GM23338 (cell line): ENCODE measurements around the gene SLC1A4. TPM values are rescaled to one million over a fixed set of nuclear protein-coding genes. Genes with fewer than 3 reads are reported as not detected.
"Not testable (repeated sequence)": the region's sequence is repeated elsewhere in the genome, so short reads cannot be mapped to it uniquely, and the experiment has no call there.

Source experiments
- ATAC-seq: fragments of 200-7000 bp; cut with Tn5 transposase; 3 replicates; pipeline ENCODE4 v1.9.1; 2020
- DNase-seq: peaks from one replicate; pipeline ENCODE4 v3.0.0-alpha.2; 2015; ENCODE audit warnings: low spot score
- H2AFZ ChIP-seq: fragments of 200-600 bp; sonication (generic); 2 replicates; pipeline ENCODE4 v1.8.0; 2016; ENCODE audit warnings: antibody characterized with exemption, mild to moderate bottlenecking, moderate library complexity
- H3F3A ChIP-seq: fragments of 200-600 bp; sonication (generic); replicated peaks from 2 replicates; pipeline ENCODE4 v1.8.0; 2017; ENCODE audit warnings: antibody characterized with exemption, mixed run types, low read depth
- H3K27ac ChIP-seq: fragments of 200-600 bp; sonication (generic); 2 replicates; pipeline ENCODE4 v1.6.1; 2016; ENCODE audit warnings: low read depth
- H3K27me3 ChIP-seq: fragments of 200-600 bp; sonication (generic); 2 replicates; pipeline ENCODE4 v1.8.0; 2016; ENCODE audit warnings: mild to moderate bottlenecking, mixed run types, moderate library complexity; ENCODE audit not compliant: insufficient read depth
- H3K36me3 ChIP-seq: fragments of 200-600 bp; sonication (generic); 2 replicates; pipeline ENCODE4 v1.8.0; 2016; ENCODE audit warnings: mild to moderate bottlenecking; ENCODE audit not compliant: insufficient read depth
- H3K4me1 ChIP-seq: fragments of 200-600 bp; sonication (generic); 2 replicates; pipeline ENCODE4 v1.8.0; 2016; ENCODE audit warnings: mild to moderate bottlenecking, moderate library complexity; ENCODE audit not compliant: insufficient read depth
- H3K4me2 ChIP-seq: fragments of 200-600 bp; sonication (generic); 2 replicates; pipeline ENCODE4 v1.7.1; 2017; ENCODE audit warnings: mixed run types
- H3K4me3 ChIP-seq: fragments of 200-600 bp; sonication (generic); 2 replicates; pipeline ENCODE4 v1.6.1; 2016; ENCODE audit warnings: mixed run types
- H3K79me2 ChIP-seq: fragments of 200-600 bp; sonication (generic); replicated peaks from 2 replicates; pipeline ENCODE4 v1.8.0; 2017; ENCODE audit warnings: mild to moderate bottlenecking; ENCODE audit not compliant: insufficient read depth
- H3K9me2 ChIP-seq: fragments of 200-600 bp; sonication (generic); 2 replicates; pipeline ENCODE4 v1.8.0; 2017; ENCODE audit not compliant: insufficient read depth
- H4K20me1 ChIP-seq: fragments of 200-600 bp; sonication (generic); replicated peaks from 2 replicates; pipeline ENCODE4 v1.8.0; 2017; ENCODE audit warnings: mild to moderate bottlenecking; ENCODE audit not compliant: insufficient read depth
- H3K27ac Mint-ChIP-seq: 2 replicates; pipeline ENCODE4 v1.8.0; 2020; ENCODE audit warnings: inconsistent platforms, mild to moderate bottlenecking, moderate library complexity, mixed read lengths
- H3K27me3 Mint-ChIP-seq: 3 replicates; pipeline ENCODE4 v1.8.0; 2022; ENCODE audit warnings: low read depth, mild to moderate bottlenecking, moderate library complexity, mixed read lengths, inconsistent platforms; ENCODE audit not compliant: insufficient read depth, poor library complexity
- H3K36me3 Mint-ChIP-seq: 3 replicates; pipeline ENCODE4 v1.8.0; 2021; ENCODE audit warnings: low read depth, mild to moderate bottlenecking, inconsistent platforms, moderate library complexity, mixed read lengths
- H3K4me1 Mint-ChIP-seq: 3 replicates; pipeline ENCODE4 v1.8.0; 2020; ENCODE audit warnings: mild to moderate bottlenecking, inconsistent platforms, mixed read lengths
- H3K4me3 Mint-ChIP-seq: 3 replicates; pipeline ENCODE4 v1.8.0; 2021; ENCODE audit warnings: moderate library complexity, mild to moderate bottlenecking, inconsistent platforms, mixed read lengths
- H3K9me3 Mint-ChIP-seq: 3 replicates; pipeline ENCODE4 v1.8.0; 2020; ENCODE audit warnings: moderate library complexity, mild to moderate bottlenecking, inconsistent platforms, mixed read lengths
- CTCF ChIP-seq, 2 experiments: fragments of 200-600 bp in 1 of 2; sonication (generic) in 1 of 2; conservative IDR thresholded peaks; 2 replicates each; pipeline versions ENCODE4 v1.5.1 to v1.6.1; 2016 to 2017; ENCODE audit warnings: antibody characterized with exemption in 2 of 2, low read depth in 2 of 2, mild to moderate bottlenecking in 2 of 2, moderate library complexity in 1 of 2
- ETS1 ChIP-seq: IDR thresholded peaks from 2 replicates; pipeline ENCODE4 v1.6.1; 2016; ENCODE audit warnings: antibody characterized with exemption
- ZNF114 ChIP-seq: fragments of 250-450 bp; sonication (Bioruptor Pico); IDR thresholded peaks from 2 replicates; pipeline ENCODE4 v1.5.0; 2020; ENCODE audit warnings: mild to moderate bottlenecking, moderate library complexity
- ZNF331 ChIP-seq: fragments of 250-450 bp; sonication (Bioruptor Pico); IDR thresholded peaks from 2 replicates; pipeline ENCODE4 v1.5.0; 2020; ENCODE audit warnings: low read depth, mild to moderate bottlenecking, moderate library complexity
- polyA plus RNA-seq: library from polyadenylated mRNA; unstranded; fragments of >200 nt; fragmentation: Nextera tagmentation; extraction: Ambion mirVana; gene quantifications from 2 replicates; pipeline ENCODE4 v1.2.1, GENCODE V29; 2016
- total RNA-seq: library from RNA; depleted of rRNA; stranded (reverse); fragments of >200 nt; shearing (Covaris generic); gene quantifications from 2 replicates; pipeline ENCODE4 v1.2.3, GENCODE V29; 2014

The SLC1A4 gene
- total and polyA plus RNA-seq, 2 experiments from 2014 or later: 1.3 to 2.7 TPM

GRCh38 chr2:65033178-65033577 lies 44.0 kb downstream of the SLC1A4 start:
- Mint-ChIP-seq H3K4me1 (peaks cover 42% of the 10 kb centered on the region), H3K27ac (no peak overlapping the region), H3K4me3 (no peak overlapping the region), H3K27me3 (no peaks in the 10 kb centered on the region), H3K9me3 (no peaks in the 10 kb centered on the region), H3K36me3 (peaks cover 19% of the 10 kb centered on the region)
- no peak for DNase-seq
- no peak for ATAC-seq
- H3K27me3 ChIP-seq: no peaks in the 10 kb centered on the region
- H3K79me2 ChIP-seq: no peaks in the 10 kb centered on the region
- no peak overlapping the region for H3K4me3 ChIP-seq
- no peak overlapping the region for H3K27ac ChIP-seq
- H3K9me2 ChIP-seq: no peaks in the 10 kb centered on the region
- H3K4me1 ChIP-seq: peaks cover 34% of the 10 kb centered on the region
- TF ChIP-seq CTCF (conservative IDR thresholded peaks at IDR 0.05; ENCODE audit: low read depth in 2 of 2) (peak; percentile 38 to 41; a peak in 3 of 4 replicates), ETS1 (no peak)
- H2AFZ ChIP-seq: no peak overlapping the region
- H4K20me1 ChIP-seq: 0 out of 2 replicates have a peak, but pooled peaks cover 6% of the 10 kb centered on the region
- no peak overlapping the region for H3K4me2 ChIP-seq
- H3F3A ChIP-seq: peaks cover 7% of the 10 kb centered on the region
- H3K36me3 ChIP-seq: no peaks in the 10 kb centered on the region

- H3K4me2 ChIP-seq, H3K79me2 ChIP-seq, H3K36me3 ChIP-seq, H3K4me3 Mint-ChIP-seq, H2AFZ ChIP-seq, DNase-seq, H3K9me2 ChIP-seq, H3K9me3 Mint-ChIP-seq, ATAC-seq, H3F3A ChIP-seq, H3K27me3 Mint-ChIP-seq, H3K27ac ChIP-seq, H4K20me1 ChIP-seq, H3K27me3 ChIP-seq, H3K27ac Mint-ChIP-seq, H3K4me3 ChIP-seq: not testable (repeated sequence)
- peaks cover 34% of the 10 kb centered on the region for H3K4me1 ChIP-seq
- Mint-ChIP-seq H3K36me3 (peaks cover 24% of the 10 kb centered on the region), H3K4me1 (peaks cover 42% of the 10 kb centered on the region)
These were observed 44.5 kb downstream of the SLC1A4 start for GRCh38 chr2:65033667-65034066.

GRCh38 chr2:65035351-65035943 lies 46.2 kb downstream of the SLC1A4 start:
- H3K27me3 Mint-ChIP-seq: no peaks in the 10 kb centered on the region
- H3K4me2 ChIP-seq: no peak overlapping the region
- H4K20me1 ChIP-seq: 0 out of 2 replicates have a peak, but pooled peaks cover 6% of the 10 kb centered on the region
- H3K36me3 Mint-ChIP-seq: peaks cover 33% of the 10 kb centered on the region
- H3K4me1 ChIP-seq: peaks cover 28% of the 10 kb centered on the region
- no peak overlapping the region for H3K27ac ChIP-seq
- no peaks in the 10 kb centered on the region for H3K79me2 ChIP-seq
- TF ChIP-seq ZNF114 (CRISPR knock-in tag): no peak
- no peak for TF ChIP-seq ZNF331 (CRISPR knock-in tag)
- ATAC-seq: no peak
- no peak overlapping the region for H3K27ac Mint-ChIP-seq
- peaks cover 4% of the 10 kb centered on the region; the same call in 1 of the 2 replicates for H3K36me3 ChIP-seq
- H3K9me3 Mint-ChIP-seq: no peaks in the 10 kb centered on the region
- H2AFZ ChIP-seq: no peak overlapping the region
- H3K4me3 Mint-ChIP-seq: no peak overlapping the region
- H3K9me2 ChIP-seq: no peaks in the 10 kb centered on the region
- peaks cover 7% of the 10 kb centered on the region for H3F3A ChIP-seq
- H3K4me3 ChIP-seq: no peak overlapping the region
- H3K4me1 Mint-ChIP-seq: peaks cover 41% of the 10 kb centered on the region
- no peaks in the 10 kb centered on the region for H3K27me3 ChIP-seq
- no peak for DNase-seq
